Lower lobe of right lung (tissue), 2 donors: ENCODE measurements around the gene NFIB. TPM values are rescaled to one million over a fixed set of nuclear protein-coding genes. Genes with fewer than 3 reads are reported as not detected.

ENCODE experiments used
- ATAC-seq, 2 donors: fragments of 200-7000 bp; cut with Tn5 transposase; one replicate each; pipeline ENCODE4 v1.9.1; 2020 to 2022; ENCODE audit warnings: mild to moderate bottlenecking in 2 of 2, moderate library complexity in 2 of 2
- DNase-seq: peaks from one replicate; pipeline ENCODE4 v3.0.0-alpha.2; 2020
- H3K27ac ChIP-seq: fragments of 200-600 bp; one replicate; pipeline ENCODE4 v1.8.0; 2022
- H3K27me3 ChIP-seq: fragments of 200-600 bp; one replicate; pipeline ENCODE4 v1.8.0; 2022; ENCODE audit warnings: low read depth
- H3K36me3 ChIP-seq: fragments of 200-600 bp; one replicate; pipeline ENCODE4 v1.8.0; 2022; ENCODE audit warnings: mild to moderate bottlenecking
- H3K4me1 ChIP-seq: fragments of 200-600 bp; one replicate; pipeline ENCODE4 v1.8.0; 2022
- H3K4me3 ChIP-seq: fragments of 200-600 bp; one replicate; pipeline ENCODE4 v1.8.0; 2022; ENCODE audit warnings: mild to moderate bottlenecking
- H3K9me3 ChIP-seq: fragments of 200-600 bp; one replicate; pipeline ENCODE4 v1.8.0; 2022
- intact Hi-C: fragments of 100-400 bp; cut with DNase I; formaldehyde crosslinking; loops from one replicate; pipeline ENCODE4 v1.11.0; 2022
- total RNA-seq: library from RNA; stranded (reverse); fragmentation: NEBNext Ultra II Directional; extraction: Animal tissue kit (Norgen Biotek cat#: 25700); gene quantifications from one replicate; pipeline ENCODE4 v1.2.1, GENCODE V29; 2021
- TF ChIP-seq, protein P1 (sequence below): fragments of 200-600 bp; IDR thresholded peaks from one replicate; pipeline ENCODE4 v1.8.0; 2022; ENCODE audit warnings: antibody characterized with exemption, mild to moderate bottlenecking
- donor health status: DM: no; HTN: yes; CAD: no; lungs with severe emphysema.

Gene NFIB
- total RNA-seq, 1 donor from 2014 or later, result 97.7 TPM

DNA sequence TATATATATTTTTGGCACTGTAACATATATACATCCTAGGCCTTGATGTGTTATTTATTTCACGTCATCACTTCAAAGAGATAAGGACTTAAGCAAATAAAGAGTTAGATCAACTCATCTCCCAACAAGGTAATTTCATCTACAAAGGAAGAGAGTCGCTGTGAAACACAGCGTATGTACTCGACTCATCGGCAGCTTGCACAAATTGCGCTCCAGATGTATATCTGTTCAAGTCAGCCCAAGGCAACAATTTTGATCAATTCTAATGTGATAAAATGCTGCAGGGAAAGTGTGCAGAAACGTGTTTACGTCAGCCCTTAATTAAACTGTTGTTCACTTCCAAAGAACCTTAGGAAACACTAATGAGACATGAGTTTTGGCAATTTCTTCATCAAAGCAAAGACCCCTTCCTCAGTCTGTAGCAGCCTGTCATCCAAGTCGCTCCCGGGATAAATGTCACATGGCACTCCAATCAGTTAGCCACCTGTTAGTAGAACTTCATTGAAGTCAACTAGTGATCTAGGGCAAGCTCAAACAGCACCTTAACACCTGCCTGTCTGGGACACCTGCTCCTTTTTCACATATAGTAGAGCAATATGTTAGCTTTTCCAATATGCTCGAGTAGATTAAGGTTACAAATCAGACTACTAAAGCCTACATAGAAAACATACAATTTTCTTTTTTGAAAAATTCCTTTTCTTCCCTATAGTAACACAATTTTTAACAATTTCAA, 182.4 kb downstream of the NFIB start:
- intact Hi-C loops, result no loop called here
- Histone ChIP-seq H3K9me3 (no peaks in the 10 kb centered on the region), H3K36me3 (no peaks in the 10 kb centered on the region), H3K27ac (no peak overlapping the region), H3K4me3 (no peak overlapping the region), H3K27me3 (no peaks in the 10 kb centered on the region), H3K4me1 (no peaks in the 10 kb centered on the region)
- ATAC-seq (no peak), DNase-seq (no peak)
- TF ChIP-seq, protein P1, sequence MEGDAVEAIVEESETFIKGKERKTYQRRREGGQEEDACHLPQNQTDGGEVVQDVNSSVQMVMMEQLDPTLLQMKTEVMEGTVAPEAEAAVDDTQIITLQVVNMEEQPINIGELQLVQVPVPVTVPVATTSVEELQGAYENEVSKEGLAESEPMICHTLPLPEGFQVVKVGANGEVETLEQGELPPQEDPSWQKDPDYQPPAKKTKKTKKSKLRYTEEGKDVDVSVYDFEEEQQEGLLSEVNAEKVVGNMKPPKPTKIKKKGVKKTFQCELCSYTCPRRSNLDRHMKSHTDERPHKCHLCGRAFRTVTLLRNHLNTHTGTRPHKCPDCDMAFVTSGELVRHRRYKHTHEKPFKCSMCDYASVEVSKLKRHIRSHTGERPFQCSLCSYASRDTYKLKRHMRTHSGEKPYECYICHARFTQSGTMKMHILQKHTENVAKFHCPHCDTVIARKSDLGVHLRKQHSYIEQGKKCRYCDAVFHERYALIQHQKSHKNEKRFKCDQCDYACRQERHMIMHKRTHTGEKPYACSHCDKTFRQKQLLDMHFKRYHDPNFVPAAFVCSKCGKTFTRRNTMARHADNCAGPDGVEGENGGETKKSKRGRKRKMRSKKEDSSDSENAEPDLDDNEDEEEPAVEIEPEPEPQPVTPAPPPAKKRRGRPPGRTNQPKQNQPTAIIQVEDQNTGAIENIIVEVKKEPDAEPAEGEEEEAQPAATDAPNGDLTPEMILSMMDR, result no peak

DNA sequence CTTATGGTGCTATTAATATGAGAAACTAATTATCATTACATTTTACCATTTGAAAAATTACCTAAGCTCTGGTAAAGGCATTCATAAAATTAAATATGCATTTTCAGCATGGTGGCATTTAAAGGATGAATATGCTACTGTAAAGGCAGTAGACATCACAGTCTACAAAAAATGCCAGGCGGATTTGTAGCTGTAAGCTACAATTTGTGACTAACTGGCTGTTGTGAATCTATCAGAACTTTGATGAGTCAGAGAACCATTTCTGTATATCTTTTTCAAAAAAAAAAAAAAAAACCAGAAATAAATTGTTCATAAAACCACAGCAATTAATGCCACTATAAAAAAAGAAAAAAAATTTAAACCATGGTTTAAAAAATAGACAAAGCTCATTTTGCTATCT, 186.3 kb downstream of the NFIB start:
- Histone ChIP-seq H3K27ac (no peak overlapping the region), H3K9me3 (no peaks in the 10 kb centered on the region), H3K36me3 (peaks cover 9% of the 10 kb centered on the region), H3K4me1 (no peaks in the 10 kb centered on the region), H3K27me3 (no peaks in the 10 kb centered on the region), H3K4me3 (no peak overlapping the region)
- TF ChIP-seq, protein P1, result no peak
- intact Hi-C loops, result no loop called here
- ATAC-seq (no peak), DNase-seq (no peak)

DNA sequence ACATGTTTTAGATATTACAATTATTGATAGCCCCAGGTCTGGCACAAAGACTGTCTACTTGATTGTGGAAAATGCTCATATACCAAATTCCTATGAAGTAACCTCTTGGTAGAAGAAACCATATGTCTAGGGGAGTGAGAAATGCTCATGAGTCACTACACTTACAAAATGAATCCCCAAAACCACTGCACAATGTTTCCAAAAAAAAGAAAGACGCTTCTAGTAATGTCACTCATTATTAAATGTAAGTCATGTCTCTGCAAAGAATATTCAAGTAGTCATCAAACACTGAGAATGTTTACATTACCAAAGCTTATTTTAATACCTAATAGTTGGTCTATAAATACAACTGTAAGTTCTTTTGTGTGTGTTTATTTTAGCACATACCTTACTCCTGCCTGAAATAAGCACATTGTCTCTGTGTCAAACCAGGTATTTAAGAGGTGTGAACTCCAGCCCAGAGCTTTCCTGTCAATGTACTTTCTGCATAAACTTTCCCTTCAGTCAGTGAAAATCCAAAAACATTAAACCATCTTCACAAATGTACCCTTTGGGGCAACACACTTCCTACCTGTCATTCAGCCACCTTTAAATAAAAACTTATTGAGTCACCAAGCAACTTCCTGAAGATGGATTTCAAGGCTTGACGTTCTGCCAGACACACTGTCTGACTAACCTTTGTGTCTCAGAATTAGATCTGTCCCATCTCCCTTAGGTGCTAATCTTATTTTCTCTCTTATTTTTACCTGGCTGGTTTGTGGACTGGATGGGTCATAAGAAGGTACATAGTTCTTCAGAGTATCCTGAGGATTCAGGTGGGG, 194.0 kb downstream of the NFIB start:
- Histone ChIP-seq H3K4me3 (no peak overlapping the region), H3K4me1 (no peaks in the 10 kb centered on the region), H3K27ac (no peak overlapping the region), H3K9me3 (no peaks in the 10 kb centered on the region), H3K27me3 (no peaks in the 10 kb centered on the region), H3K36me3 (peaks cover 34% of the 10 kb centered on the region)
- TF ChIP-seq, protein P1, result no peak
- intact Hi-C loops, result no loop called here
- ATAC-seq, result no peak
- DNase-seq, result no peak

DNA sequence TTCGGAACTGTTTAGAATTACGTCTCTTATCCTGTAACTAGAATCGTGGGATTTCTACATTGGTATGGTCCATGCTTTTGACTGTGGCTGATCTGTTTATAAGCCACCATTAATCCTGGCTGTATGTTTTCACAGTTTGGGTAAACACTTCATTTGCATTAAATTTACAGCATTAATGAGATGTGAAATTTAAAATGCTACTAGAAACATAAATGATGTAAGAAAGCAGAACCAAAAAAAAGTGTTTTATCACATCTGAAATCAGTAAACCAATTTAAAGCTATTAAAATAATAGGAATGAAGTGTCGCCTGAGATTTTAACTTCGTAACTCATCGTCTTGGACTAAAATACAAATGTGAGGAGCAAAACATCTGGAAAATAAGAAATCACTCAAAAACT, 201.7 kb downstream of the NFIB start:
- intact Hi-C loops, result no loop called here
- no peak overlapping the region for H3K27ac ChIP-seq
- no peaks in the 10 kb centered on the region for H3K27me3 ChIP-seq
- no peak for ATAC-seq
- H3K9me3 ChIP-seq, result no peaks in the 10 kb centered on the region
- H3K4me1 ChIP-seq, result no peaks in the 10 kb centered on the region
- no peak overlapping the region for H3K4me3 ChIP-seq
- no peak for DNase-seq
- TF ChIP-seq, protein P1, result no peak
- peaks cover 37% of the 10 kb centered on the region for H3K36me3 ChIP-seq

DNA sequence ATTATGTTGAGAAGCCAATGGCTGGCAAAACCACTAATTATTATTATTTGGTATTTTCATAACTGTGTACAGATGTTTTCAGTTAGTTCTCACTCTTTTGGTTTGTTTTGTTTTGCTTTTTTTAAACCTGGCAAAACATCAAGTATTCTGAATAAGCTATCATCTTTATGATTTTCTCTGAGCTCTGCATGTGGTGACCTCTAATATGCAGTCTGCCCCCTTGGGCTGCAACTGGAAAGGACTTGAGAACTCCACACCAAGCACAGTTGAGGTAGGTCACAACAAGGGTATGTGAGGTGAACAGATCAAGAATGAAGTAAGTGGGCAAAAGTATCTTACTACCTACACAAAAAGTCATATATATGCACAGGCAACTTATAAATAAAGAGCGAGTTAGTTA, 202.2 kb downstream of the NFIB start:
- Histone ChIP-seq H3K4me1 (no peaks in the 10 kb centered on the region), H3K9me3 (no peaks in the 10 kb centered on the region)
- intact Hi-C loops, result no loop called here

More for the DNA sequence above, 202.2 kb downstream of the NFIB start:
- no peak overlapping the region for H3K4me3 ChIP-seq
- no peak for ATAC-seq
- TF ChIP-seq, protein P1, result no peak
- H3K27me3 ChIP-seq, result no peaks in the 10 kb centered on the region
- no peak for DNase-seq
- peaks cover 34% of the 10 kb centered on the region for H3K36me3 ChIP-seq
- no peak overlapping the region for H3K27ac ChIP-seq
